GM19025 (cell line): ENCODE results near the gene GBF1.
"Not testable (repeated sequence)": the region's sequence is repeated elsewhere in the genome, so short reads cannot be mapped to it uniquely, and the experiment has no call there.

Experiments
- ATAC-seq: cut with Tn5 transposase; IDR thresholded peaks from one replicate; pipeline ENCODE4 v1.9.1; 2021; ENCODE audit warnings: mild to moderate bottlenecking, low read depth, moderate library complexity; ENCODE audit not compliant: unreplicated experiment

GBF1 gene, protein sequence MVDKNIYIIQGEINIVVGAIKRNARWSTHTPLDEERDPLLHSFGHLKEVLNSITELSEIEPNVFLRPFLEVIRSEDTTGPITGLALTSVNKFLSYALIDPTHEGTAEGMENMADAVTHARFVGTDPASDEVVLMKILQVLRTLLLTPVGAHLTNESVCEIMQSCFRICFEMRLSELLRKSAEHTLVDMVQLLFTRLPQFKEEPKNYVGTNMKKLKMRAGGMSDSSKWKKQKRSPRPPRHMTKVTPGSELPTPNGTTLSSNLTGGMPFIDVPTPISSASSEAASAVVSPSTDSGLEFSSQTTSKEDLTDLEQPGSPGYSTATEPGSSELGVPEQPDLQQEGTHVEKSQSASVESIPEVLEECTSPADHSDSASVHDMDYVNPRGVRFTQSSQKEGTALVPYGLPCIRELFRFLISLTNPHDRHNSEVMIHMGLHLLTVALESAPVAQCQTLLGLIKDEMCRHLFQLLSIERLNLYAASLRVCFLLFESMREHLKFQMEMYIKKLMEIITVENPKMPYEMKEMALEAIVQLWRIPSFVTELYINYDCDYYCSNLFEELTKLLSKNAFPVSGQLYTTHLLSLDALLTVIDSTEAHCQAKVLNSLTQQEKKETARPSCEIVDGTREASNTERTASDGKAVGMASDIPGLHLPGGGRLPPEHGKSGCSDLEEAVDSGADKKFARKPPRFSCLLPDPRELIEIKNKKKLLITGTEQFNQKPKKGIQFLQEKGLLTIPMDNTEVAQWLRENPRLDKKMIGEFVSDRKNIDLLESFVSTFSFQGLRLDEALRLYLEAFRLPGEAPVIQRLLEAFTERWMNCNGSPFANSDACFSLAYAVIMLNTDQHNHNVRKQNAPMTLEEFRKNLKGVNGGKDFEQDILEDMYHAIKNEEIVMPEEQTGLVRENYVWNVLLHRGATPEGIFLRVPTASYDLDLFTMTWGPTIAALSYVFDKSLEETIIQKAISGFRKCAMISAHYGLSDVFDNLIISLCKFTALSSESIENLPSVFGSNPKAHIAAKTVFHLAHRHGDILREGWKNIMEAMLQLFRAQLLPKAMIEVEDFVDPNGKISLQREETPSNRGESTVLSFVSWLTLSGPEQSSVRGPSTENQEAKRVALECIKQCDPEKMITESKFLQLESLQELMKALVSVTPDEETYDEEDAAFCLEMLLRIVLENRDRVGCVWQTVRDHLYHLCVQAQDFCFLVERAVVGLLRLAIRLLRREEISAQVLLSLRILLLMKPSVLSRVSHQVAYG (N-terminal part only)

DNA sequence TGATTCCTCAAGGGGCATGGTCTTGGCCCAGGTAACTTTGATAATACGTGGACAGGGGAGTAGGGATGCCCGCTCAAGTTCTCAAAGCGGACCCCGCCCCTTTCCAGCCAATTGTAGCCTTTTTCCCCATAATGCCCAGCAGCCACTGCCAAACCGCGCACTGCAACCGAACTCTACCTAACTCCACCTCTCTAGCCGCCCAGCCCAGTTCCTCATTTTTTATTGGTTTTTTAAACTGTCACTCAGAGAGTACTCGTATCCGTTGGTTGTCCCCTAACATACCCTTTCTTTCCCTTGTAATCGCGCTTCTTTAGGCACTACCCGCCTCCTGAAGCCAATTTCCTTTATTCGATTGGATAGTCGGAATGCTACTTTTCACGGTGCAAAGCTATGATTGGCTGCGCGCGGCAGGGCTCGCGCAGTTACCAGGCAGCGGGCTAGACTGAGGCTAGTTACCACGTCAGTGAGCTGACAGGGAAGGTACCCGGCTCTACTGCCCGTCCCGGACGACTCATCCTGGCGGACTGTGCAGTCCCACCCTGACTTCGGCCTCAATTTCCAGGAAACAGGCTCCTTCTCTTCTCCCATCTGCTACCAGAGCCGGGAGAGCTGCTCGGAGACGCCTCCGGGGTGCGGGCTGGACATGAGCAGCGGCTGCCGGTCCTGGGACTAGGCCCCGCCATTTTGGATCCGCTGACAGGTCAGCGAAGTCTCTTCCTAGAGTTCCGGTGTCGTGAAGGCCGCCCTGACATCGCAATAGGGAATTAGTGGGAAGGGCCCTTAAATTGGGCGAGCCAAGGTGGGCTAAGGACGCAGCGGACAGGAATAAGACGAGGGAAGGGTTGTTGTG lies at the start of gene GBF1:
Gene GBF1 (plus strand): TSS at position 451 of the 850 bp plus-strand sequence. CDS start 13,407 bp downstream, outside the sequence.
- peak; percentile 87 for ATAC-seq

DNA sequence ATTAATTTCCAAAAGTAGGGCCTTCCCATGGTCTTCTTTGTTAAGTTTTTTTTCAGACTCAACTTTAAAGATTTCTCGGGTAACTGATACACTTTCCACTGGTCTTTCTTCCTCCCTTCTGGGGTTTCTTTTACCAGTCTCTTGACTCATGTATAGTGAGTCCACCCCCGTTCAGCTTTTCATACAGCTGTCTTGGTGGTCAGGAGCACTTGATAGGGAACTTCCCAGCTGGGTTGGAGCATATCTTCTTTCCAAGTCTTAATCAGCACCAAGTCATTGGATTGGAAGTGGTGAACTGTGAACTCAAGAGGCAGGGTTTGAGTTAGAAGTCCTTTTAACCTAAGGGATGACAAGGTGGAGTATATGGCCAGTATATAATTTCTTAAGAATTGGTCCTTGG lies 48.4 kb upstream of the GBF1 start:
- ATAC-seq, result no peak

DNA sequence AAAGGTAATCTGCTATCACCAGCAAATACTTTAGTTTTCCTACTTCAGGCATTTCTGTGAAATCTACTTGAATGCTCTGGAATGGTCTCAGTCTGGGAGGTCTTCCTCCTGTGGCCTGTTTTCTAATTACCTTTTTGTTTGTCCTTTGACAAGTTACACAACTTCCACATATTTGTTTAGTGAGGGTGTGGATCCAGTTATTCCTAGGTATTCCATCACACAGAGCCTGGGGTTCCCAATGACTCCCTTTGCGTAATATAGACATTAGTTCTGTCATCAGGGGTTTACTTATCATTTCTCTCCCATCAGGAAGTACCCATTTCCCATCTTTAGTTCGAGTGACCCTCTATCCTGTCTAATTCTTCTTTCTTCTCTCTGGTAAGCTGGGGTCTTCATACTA lies 47.3 kb upstream of the GBF1 start:
- ATAC-seq, result no peak

DNA sequence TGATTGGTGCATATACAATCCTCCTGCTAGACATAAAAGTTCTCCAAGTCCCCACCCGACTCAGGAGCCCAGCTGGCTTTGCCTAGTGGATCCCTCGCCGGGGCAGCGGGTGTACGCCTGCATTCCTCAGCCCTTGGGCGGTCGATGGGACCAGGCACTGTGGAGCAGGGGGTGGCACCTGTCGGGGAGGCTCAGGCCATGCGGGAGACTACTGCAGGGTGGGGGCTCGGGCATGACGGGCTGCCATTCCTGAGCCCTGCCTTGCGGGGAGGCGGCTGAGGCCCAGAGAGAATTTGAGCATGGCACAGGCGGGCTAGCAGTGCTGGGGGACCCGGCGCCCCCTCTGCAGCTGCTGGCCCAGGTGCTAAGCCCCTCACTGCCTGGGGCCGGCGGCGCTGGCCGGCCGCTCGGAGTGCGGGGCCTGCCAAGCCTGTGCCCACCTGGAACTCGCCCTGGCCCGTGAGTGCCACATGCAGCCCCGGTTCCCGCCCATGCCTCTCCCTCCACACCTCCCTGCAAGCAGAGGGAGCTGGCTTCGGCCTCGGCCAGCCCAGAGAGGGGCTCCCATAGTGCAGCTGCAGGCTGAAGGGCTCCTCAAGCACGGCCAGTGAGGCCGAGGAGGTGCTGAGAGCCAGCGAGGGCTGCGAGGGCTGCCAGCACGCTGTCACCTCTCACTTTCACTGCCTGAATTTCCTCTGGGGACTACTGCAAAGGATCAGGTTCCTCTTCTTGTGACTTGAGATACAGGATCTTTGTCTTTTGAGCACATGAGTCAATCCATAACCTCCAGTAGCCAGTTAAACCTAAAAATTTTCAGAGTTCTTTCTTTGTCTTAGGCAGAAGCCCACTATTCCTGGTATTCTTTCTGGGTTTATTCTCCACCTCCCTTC lies 44.3 kb upstream of the GBF1 start:
- ATAC-seq, result no peak

- no peak for ATAC-seq
These were observed 42.9 kb upstream of the GBF1 start for GRCh38 chr10:102202386-102202785.

- ATAC-seq, result no peak
These were observed 36.9 kb upstream of the GBF1 start for GRCh38 chr10:102208311-102209035.

DNA sequence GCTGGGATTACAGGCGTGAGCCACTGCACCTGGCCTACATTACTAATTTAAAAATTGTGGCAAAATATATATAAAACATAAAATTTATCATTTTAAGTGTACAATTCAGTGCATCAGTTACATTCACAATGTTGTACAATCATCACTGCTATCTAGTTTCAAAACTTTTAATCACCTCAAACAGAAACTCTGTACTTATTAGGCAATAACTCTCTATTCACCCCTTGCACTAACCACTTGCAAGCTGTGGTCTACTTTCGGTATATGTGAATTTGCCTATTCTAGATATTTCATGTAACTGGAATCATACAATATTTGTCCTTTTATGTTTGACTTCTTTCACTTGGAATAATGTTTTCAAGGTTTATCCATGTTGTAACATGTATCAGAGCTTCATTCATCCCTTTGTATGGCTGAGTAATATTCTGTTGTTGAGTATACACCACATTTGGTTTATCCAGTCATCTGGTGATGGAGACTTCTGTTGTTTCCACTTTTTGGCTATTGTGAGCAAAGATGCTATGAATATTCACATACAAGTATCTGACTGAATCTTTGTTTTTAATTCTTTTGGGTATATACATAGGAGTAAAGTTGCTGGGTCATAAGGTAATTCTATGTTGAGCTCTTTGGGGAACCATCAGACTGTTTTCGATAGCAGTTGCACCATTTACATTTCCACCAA lies 33.6 kb upstream of the GBF1 start:
- no peak for ATAC-seq

GRCh38 chr10:102213599-102213998 lies 31.7 kb upstream of the GBF1 start:
- not testable (repeated sequence) for ATAC-seq

- ATAC-seq, result no peak
These were observed 26.0 kb upstream of the GBF1 start for GRCh38 chr10:102219370-102219769.

DNA sequence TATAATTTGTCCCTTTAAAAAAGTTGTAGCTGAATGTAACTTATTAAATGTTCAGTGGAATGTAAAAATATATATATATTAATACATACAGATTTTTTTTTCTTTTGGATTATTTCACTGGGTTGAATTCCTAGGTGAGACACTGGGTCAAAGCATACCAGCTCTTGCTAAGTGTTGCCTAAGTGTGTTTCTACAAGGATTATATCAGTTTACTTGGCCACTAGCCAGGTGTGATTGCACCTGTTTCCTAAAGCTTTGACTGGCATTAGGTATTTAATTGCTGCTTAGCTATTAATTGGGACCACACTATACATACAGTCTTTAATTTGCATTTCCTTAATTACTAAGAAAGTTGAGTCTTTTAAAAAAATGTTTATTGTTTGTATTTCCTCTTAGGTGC lies 24.7 kb upstream of the GBF1 start:
- ATAC-seq, result no peak

DNA sequence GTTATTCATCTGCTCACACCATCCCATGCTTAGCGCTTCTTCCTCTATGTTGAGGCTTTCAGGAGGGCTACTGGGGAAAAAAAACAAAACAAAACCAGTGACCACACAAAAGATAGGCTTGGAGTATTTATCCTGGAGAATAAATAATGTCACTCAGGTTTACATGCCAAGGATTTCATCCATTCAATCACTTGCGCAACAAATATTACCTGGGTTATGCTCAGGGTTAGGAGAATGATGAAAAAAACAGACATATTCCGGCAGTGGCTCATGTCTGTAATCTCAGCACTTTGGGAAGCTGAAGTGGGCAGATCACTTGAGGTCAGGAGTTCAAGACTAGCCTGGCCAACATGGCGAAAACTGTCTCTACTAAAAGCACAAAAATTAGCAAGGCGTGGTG lies 22.5 kb upstream of the GBF1 start:
- ATAC-seq, result no peak

DNA sequence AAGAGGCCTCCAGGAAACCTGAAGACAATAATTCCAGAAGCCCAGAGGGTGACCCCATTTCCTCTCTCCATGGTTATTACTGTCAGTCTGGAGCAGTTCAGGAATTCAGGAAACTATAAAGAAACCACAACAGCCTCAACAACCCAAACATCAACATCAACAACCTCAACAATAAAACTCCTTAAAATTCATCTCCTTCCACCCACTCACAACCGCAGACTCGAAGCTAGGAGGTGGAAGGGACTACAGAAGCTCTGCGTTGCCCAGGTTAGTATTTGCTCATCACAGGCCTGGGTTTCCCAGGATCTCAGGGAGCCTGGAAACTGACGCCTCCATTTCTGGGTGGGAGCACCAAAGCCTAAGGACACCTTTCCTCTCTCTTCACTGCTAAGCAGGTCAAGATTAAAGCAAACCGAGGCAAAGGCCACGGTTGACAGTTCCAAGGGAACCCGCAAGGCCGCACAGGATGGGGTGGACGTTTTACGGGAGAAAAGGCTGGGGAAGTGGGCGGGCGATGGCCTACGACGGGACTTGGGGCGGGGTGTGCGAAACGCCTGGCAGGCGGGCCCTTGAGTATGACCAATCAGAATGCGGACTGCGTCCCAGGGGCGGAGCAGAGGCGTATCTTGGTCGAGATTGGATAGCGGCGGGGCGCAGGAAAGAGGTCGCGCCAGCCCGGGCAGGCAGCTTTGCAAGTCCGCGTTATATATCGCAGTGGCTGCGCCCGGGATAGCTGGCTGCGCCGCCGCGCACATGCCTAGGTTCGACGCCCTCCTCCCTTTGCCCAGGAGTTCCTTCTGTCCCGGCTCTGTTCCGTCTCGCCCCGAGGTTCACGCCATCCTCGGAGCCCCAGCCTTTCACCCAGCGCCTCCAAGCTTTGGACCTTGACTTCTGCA lies 19.4 kb upstream of the GBF1 start, which contains the start of gene ELOVL3:
Gene ELOVL3 (plus strand): TSS at position 654 of the 896 bp plus-strand sequence. CDS start 250 bp downstream, outside the sequence.
- ATAC-seq, result peak; percentile 92

GRCh38 chr10:102226542-102226870 lies 18.8 kb upstream of the GBF1 start:
- no peak for ATAC-seq

GRCh38 chr10:102227050-102227449 lies 18.3 kb upstream of the GBF1 start:
- no peak for ATAC-seq

GRCh38 chr10:102229810-102230263 lies 15.5 kb upstream of the GBF1 start:
- no peak for ATAC-seq

GRCh38 chr10:102230264-102230860 lies 15.0 kb upstream of the GBF1 start:
- no peak for ATAC-seq
